Measurements from ENCODE around the gene YWHAH. TPM values are rescaled to one million over a fixed set of nuclear protein-coding genes. Genes with fewer than 3 reads are reported as not detected.

YWHAH gene
- total and polyA plus RNA-seq, 2 of the 8 experiments (the other 6 are each of a cell fraction or from before 2014, with no cell fraction given): 146 to 247 TPM

GRCh38 chr22:31995807-31996206 is 51.5 kb downstream of the YWHAH start:
- WGBS, 2 experiments (ENCODE audit: extremely low coverage in 1 of 2, insufficient coverage in 1 of 2, insufficient read length in 1 of 2, insufficient replicate concordance in 2 of 2, low coverage in 1 of 2, low lambda C conversion rate in 2 of 2, missing lambda C conversion rate in 1 of 2): 86% methylated on average over 3 of the region's 3 CpGs; no CpG with 5 or more reads in 1 of the 2 experiments
- no peak overlapping the region for H2BK120ac ChIP-seq (replicated peaks; ENCODE audit: low read depth, low read length)
- no peak overlapping the region for H3K23ac ChIP-seq (ENCODE audit: insufficient read length)
- H4K8ac ChIP-seq (ENCODE audit: extremely low read depth, insufficient read depth, low read length): no peak overlapping the region
- no peaks in the 10 kb centered on the region for H3K9me3 ChIP-seq (ENCODE audit: insufficient read depth in 2 of 2, low read depth in 1 of 2, low read length in 1 of 2)
- no peak overlapping the region for H2BK15ac ChIP-seq (ENCODE audit: low read length)
- no peak overlapping the region for H3K4ac ChIP-seq (replicated peaks; ENCODE audit: insufficient read length, low read depth, low read length)
- H3K36me3 ChIP-seq (ENCODE audit: control insufficient read depth in 2 of 4, insufficient read depth in 4 of 4, low read length in 3 of 4): no peaks in the 10 kb centered on the region
- no peak overlapping the region for H2AFZ ChIP-seq (ENCODE audit: low read length)
- no peak overlapping the region for H2BK12ac ChIP-seq (ENCODE audit: low read depth, low read length)
- no peak overlapping the region for H3K14ac ChIP-seq (ENCODE audit: insufficient read length)
- H3K56ac ChIP-seq (replicated peaks; ENCODE audit: insufficient read length, low read depth, low read length): no peak overlapping the region
- no peak overlapping the region for H2AK5ac ChIP-seq (ENCODE audit: low read depth, low read length)
- no peak overlapping the region for H2BK20ac ChIP-seq (ENCODE audit: low read length)
- H2BK5ac ChIP-seq (ENCODE audit: low read depth, low read length): no peak overlapping the region
- no peaks in the 10 kb centered on the region for H3K4me1 ChIP-seq (replicated peaks in 1 of 4; ENCODE audit: control insufficient read depth in 3 of 4, insufficient read depth in 4 of 4, low read length in 3 of 4)
- no peak overlapping the region for H3K9ac ChIP-seq (replicated peaks in 1 of 4; ENCODE audit: extremely low read depth in 1 of 4, low read depth in 3 of 4, low read length in 3 of 4)
- CTCF ChIA-PET (ENCODE audit: partially characterized antibody): interaction anchor here (1.4 to 5.6 kb wide), 11 partner anchors 9 to 35 kb away, joined by 3 to 53 read pairs (median 10); no protein-coding TSS in a partner anchor
- no peak overlapping the region for H3K18ac ChIP-seq (ENCODE audit: extremely low read depth, low read length)
- H3K79me1 ChIP-seq (ENCODE audit: low read depth, low read length): no peaks in the 10 kb centered on the region
- DNase-seq (ENCODE audit: low read depth in 1 of 2, low spot score in 2 of 2) (no peak), FAIRE-seq (no peak)
- no peaks in the 10 kb centered on the region for H3K23me2 ChIP-seq (ENCODE audit: low read depth, low read length)
- H3K4me2 ChIP-seq (ENCODE audit: insufficient read depth in 1 of 2, low read depth in 2 of 2, low read length in 2 of 2): no peak overlapping the region
- H4K20me1 ChIP-seq (replicated peaks in 1 of 2; ENCODE audit: control insufficient read depth in 1 of 2, insufficient read depth in 2 of 2, low read length in 2 of 2): no peaks in the 10 kb centered on the region
- H3K4me3 ChIP-seq (ENCODE audit: extremely low read depth in 1 of 4, insufficient read depth in 2 of 4, low read depth in 3 of 4, low read length in 4 of 4): no peak overlapping the region
- H4K5ac ChIP-seq (ENCODE audit: insufficient read length, low read depth, low read length): no peak overlapping the region
- no peaks in the 10 kb centered on the region; a peak in 1 of 7 replicates for H3K27me3 ChIP-seq (replicated peaks in 1 of 4; ENCODE audit: control insufficient read depth in 3 of 4, extremely low read depth in 1 of 4, insufficient read depth in 3 of 4, low read length in 3 of 4)
- POLR2A ChIA-PET (ENCODE audit: partially characterized antibody): no interaction called here
- H3K27ac ChIP-seq (ENCODE audit: low read depth, low read length): no peak overlapping the region
- no peak overlapping the region for H4K91ac ChIP-seq (replicated peaks; ENCODE audit: insufficient read length, low read length)
- no peaks in the 10 kb centered on the region for H3K79me2 ChIP-seq (ENCODE audit: control insufficient read depth in 1 of 2, insufficient read depth in 2 of 2, low read length in 2 of 2)
- no peak for TF ChIP-seq POU5F1 (IDR thresholded peaks at IDR 0.05; ENCODE audit: low read depth, low read length)
- no peak for TF ChIP-seq SIN3A (conservative IDR thresholded peaks at IDR 0.05 in 1 of 2, IDR thresholded peaks at IDR 0.05 in 1 of 2; ENCODE audit: low read depth in 1 of 2, low read length in 2 of 2)
- no peak for TF ChIP-seq CBX8 (IDR thresholded peaks at IDR 0.05; ENCODE audit: borderline replicate concordance, low read depth, low read length)
- TF ChIP-seq HDAC2 (IDR thresholded peaks at IDR 0.05; ENCODE audit: borderline replicate concordance in 1 of 2, low read depth in 2 of 2, low read length in 2 of 2): no peak
- no peak for TF ChIP-seq KDM1A (IDR thresholded peaks at IDR 0.05; ENCODE audit: borderline replicate concordance, low read length)
- no peak for TF ChIP-seq POLR2A (IDR thresholded peaks at IDR 0.05; ENCODE audit: control extremely low read depth in 1 of 2, low read depth in 2 of 2, low read length in 2 of 2)
- TF ChIP-seq ATF3 (IDR thresholded peaks at IDR 0.05; ENCODE audit: insufficient read depth, low read depth, low read length): no peak
- TF ChIP-seq POLR2AphosphoS5 (IDR thresholded peaks at IDR 0.05; ENCODE audit: low read depth, low read length): no peak
- TF ChIP-seq NANOG (IDR thresholded peaks at IDR 0.05; ENCODE audit: insufficient read depth, low read depth, low read length, poor library complexity, severe bottlenecking): no peak
- no peak for TF ChIP-seq SAP30 (IDR thresholded peaks at IDR 0.05; ENCODE audit: insufficient read depth, insufficient replicate concordance, low read length)
- no peak for TF ChIP-seq NRF1 (IDR thresholded peaks at IDR 0.05; ENCODE audit: low read depth, low read length)
- TF ChIP-seq CTBP2 (IDR thresholded peaks at IDR 0.05; ENCODE audit: borderline replicate concordance, insufficient read depth, insufficient read length, low read length): no peak
- TF ChIP-seq JUN (IDR thresholded peaks at IDR 0.05; ENCODE audit: low read depth, low read length): no peak

Measured in H1 (cell line).